ENCODE data around the gene HSF2. TPM values are rescaled to one million over a fixed set of nuclear protein-coding genes. Genes with fewer than 3 reads are reported as not detected.

Gene HSF2
- total RNA-seq, 2 experiments from 2014 or later, result 22.0 to 27.0 TPM

DNA sequence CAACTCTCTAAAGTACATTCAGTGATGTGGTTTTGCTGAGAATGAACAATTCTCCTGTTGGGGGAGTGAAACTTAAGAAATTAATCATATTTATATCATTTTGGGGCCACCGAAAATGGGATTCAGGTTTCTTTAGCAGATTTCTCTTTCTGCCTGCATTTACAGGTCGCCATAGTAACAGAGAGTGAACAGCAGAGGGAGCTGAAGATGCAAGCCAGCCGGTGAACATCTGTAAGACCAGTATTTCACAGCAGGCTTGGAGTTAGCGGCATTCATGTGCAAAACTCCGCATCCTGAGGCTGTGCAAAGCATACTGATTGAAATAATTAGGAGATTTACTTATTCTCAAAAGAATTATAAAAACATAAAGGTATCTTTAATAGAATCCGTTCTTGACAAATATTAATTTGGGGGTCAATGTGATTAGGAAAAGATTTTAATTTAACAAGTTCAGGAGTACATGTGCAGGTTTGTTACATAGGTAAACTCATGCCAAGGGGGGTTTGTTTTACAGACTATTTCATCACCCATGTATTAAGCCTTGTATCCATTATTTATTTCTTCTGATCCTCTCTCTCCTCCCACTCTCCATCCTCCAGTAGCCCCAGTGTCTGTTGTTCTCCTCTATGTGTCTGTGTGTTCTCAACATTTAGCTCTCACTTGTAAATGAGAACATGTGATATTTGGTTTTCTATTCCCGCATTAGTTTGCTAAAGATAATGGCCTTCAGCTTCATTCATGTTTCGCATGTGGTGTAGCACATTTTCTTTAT lies 17.8 kb upstream of the HSF2 start:
- Mint-ChIP-seq H3K4me3 (no peak overlapping the region), H3K27me3 (ENCODE audit: low read depth) (peaks cover 3% of the 10 kb centered on the region), H3K4me1 (ENCODE audit: low read depth) (peaks cover 6% of the 10 kb centered on the region), H3K27ac (no peak overlapping the region), H3K36me3 (ENCODE audit: low read depth) (no peaks in the 10 kb centered on the region), H3K9me3 (no peaks in the 10 kb centered on the region)
- intact Hi-C loops (cut with micrococcal nuclease), result loop anchor here (1.0 to 5.0 kb wide), 11 partner anchors 12 to 951 kb away; partner anchors contain the start of genes HSF2, PKIB and SERINC1
- peak; percentile 79 for DNase-seq
- CTCF ChIA-PET, result interaction anchor here (0.6 to 6.4 kb wide), 11 partner anchors 10 to 150 kb away, joined by 3 to 66 read pairs (median 4); no protein-coding TSS in a partner anchor

GRCh38 chr6:122385857-122386612 lies 13.4 kb upstream of the HSF2 start:
- H3K4me3 Mint-ChIP-seq, result no peak overlapping the region
- H3K36me3 Mint-ChIP-seq (ENCODE audit: low read depth), result no peaks in the 10 kb centered on the region
- H3K27ac Mint-ChIP-seq, result no peak overlapping the region
- CTCF ChIA-PET, result interaction anchor here (0.5 to 6.4 kb wide), 5 partner anchors 12 to 146 kb away, joined by 3 to 66 read pairs (median 4); no protein-coding TSS in a partner anchor
- H3K9me3 Mint-ChIP-seq, result no peaks in the 10 kb centered on the region
- H3K4me1 Mint-ChIP-seq (ENCODE audit: low read depth), result peaks cover 5% of the 10 kb centered on the region
- peaks cover 4% of the 10 kb centered on the region for H3K27me3 Mint-ChIP-seq (ENCODE audit: low read depth)
- no peak for DNase-seq
- intact Hi-C loops (cut with micrococcal nuclease), result no loop called here

GRCh38 chr6:122388945-122389344 lies 10.5 kb upstream of the HSF2 start:
- no peaks in the 10 kb centered on the region for H3K9me3 Mint-ChIP-seq
- no peak for DNase-seq
- intact Hi-C loops (cut with micrococcal nuclease), result no loop called here
- H3K4me3 Mint-ChIP-seq, result no peak overlapping the region
- CTCF ChIA-PET, result interaction anchor here (0.6 to 1.2 kb wide), 2 partner anchors 142 to 218 kb away, joined by 3 to 4 read pairs; no protein-coding TSS in a partner anchor
- no peaks in the 10 kb centered on the region for H3K36me3 Mint-ChIP-seq (ENCODE audit: low read depth)
- H3K27ac Mint-ChIP-seq, result no peak overlapping the region
- peaks cover 10% of the 10 kb centered on the region for H3K4me1 Mint-ChIP-seq (ENCODE audit: low read depth)
- H3K27me3 Mint-ChIP-seq (ENCODE audit: low read depth), result peaks cover 4% of the 10 kb centered on the region

DNA sequence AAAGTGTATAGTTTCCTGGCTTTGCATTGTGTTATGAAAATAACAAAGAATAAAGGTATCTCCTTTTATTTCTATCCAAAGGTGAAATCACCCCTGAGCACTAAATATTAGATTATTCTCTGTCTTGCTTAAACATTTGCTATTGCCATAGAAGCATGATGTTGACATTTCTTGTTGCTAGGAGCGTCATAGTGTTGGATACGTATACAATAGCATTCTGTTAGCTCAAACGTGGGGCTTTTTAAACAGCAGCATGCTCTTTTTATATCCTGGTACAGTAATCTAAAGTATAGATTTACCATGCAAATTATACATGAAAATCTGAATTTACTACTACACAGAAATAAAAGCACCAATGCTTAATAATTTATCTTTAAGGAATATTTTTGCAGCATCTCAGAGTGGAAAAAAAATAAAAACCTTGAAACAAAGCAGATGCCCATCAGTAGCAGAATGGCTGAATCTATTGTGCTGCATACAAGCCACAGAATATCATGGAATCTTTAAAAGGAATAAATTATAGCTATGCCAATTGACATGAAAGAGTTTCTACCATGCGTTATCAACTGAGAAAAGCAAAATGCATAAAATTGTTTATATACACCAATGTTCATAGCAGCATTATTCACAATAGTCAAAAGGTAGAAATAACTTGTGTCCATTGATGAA lies 9.6 kb upstream of the HSF2 start:
- Mint-ChIP-seq H3K9me3 (no peaks in the 10 kb centered on the region), H3K36me3 (ENCODE audit: low read depth) (no peaks in the 10 kb centered on the region), H3K27ac (no peak overlapping the region), H3K4me3 (no peak overlapping the region), H3K27me3 (ENCODE audit: low read depth) (peaks cover 4% of the 10 kb centered on the region), H3K4me1 (ENCODE audit: low read depth) (peaks cover 14% of the 10 kb centered on the region)
- no peak for DNase-seq
- CTCF ChIA-PET, result interaction anchor here (1.2 kb wide), 1 partner anchor 141 kb away, joined by 4 read pairs; no protein-coding TSS in a partner anchor
- intact Hi-C loops (cut with micrococcal nuclease), result loop anchor here (5.0 kb wide), 1 partner anchor 362 kb away; no protein-coding TSS in a partner anchor

- H3K36me3 Mint-ChIP-seq (ENCODE audit: low read depth), result no peaks in the 10 kb centered on the region
- no peak for DNase-seq
- peak overlapping the region; percentile 67 for H3K27ac Mint-ChIP-seq
- CTCF ChIA-PET, result interaction anchor here (0.6 to 2.3 kb wide), 6 partner anchors 9 to 281 kb away, joined by 3 to 13 read pairs (median 4); no protein-coding TSS in a partner anchor
- no peaks in the 10 kb centered on the region for H3K27me3 Mint-ChIP-seq (ENCODE audit: low read depth)
- H3K4me1 Mint-ChIP-seq (ENCODE audit: low read depth), result peaks cover 17% of the 10 kb centered on the region
- intact Hi-C loops (cut with micrococcal nuclease), result loop anchor here (1.0 to 5.0 kb wide), 3 partner anchors 11 to 360 kb away; partner anchors contain the start of gene SERINC1
- no peak overlapping the region for H3K4me3 Mint-ChIP-seq
- H3K9me3 Mint-ChIP-seq, result no peaks in the 10 kb centered on the region
Measured at GRCh38 chr6:122392564-122393350, 6.7 kb upstream of the HSF2 start.

- Mint-ChIP-seq H3K4me1 (ENCODE audit: low read depth) (peaks cover 17% of the 10 kb centered on the region), H3K27ac (peak overlapping the region; percentile 67), H3K4me3 (no peak overlapping the region), H3K27me3 (ENCODE audit: low read depth) (no peaks in the 10 kb centered on the region), H3K9me3 (no peaks in the 10 kb centered on the region), H3K36me3 (ENCODE audit: low read depth) (no peaks in the 10 kb centered on the region)
- DNase-seq, result peak; percentile 59
- intact Hi-C loops (cut with micrococcal nuclease), result loop anchor here (1.0 to 5.0 kb wide), 3 partner anchors 12 to 359 kb away; partner anchors contain the start of gene SERINC1
- CTCF ChIA-PET, result interaction anchor here (0.6 to 2.3 kb wide), 4 partner anchors 9 to 280 kb away, joined by 4 to 13 read pairs (median 4); no protein-coding TSS in a partner anchor
Measured at GRCh38 chr6:122393351-122393896, 6.0 kb upstream of the HSF2 start.

DNA sequence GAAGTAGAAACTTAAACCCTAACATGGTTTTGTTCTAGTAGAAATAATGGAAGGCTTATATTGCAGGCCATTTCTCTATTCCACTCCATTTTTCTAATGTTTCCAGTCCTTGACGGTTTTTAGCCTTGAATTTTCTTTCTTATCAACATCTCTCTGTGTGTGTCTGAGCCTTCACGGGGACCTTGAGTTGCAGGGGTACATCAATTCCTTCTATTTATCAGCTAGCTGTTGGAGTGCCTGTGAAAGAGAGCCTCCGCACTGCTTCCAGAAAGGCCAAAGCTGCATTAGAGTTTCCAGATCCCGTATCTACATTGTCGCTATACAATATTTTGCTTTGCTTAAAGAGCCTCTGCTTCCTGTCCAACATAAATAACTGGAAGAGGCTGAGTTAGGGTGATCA lies 5.4 kb upstream of the HSF2 start:
- no peak overlapping the region for H3K4me3 Mint-ChIP-seq
- CTCF ChIA-PET, result interaction anchor here (2.2 to 2.3 kb wide), 2 partner anchors 9 to 11 kb away, joined by 4 to 13 read pairs; no protein-coding TSS in a partner anchor
- DNase-seq, result no peak

DNA sequence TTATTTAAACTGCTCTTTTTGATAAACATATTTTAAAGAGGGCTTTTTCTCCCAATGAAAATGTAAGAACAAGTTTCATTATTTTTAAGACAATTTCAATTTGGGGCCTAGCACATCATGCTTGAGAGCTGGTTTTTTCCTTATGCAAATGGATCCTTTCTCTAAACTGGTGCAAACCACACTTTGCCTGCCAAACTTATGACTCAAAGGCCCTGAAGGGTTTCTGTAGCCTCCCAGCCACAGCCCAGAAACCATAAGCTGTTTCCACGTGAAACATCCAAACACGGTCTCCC lies 451 bp upstream of the HSF2 start:
- CTCF ChIA-PET, result no interaction called here

More for the DNA sequence above, 5.4 kb upstream of the HSF2 start:
- Mint-ChIP-seq H3K27ac (peak overlapping the region; percentile 33), H3K27me3 (ENCODE audit: low read depth) (no peaks in the 10 kb centered on the region), H3K36me3 (ENCODE audit: low read depth) (no peaks in the 10 kb centered on the region), H3K4me1 (ENCODE audit: low read depth) (peaks cover 20% of the 10 kb centered on the region), H3K9me3 (no peaks in the 10 kb centered on the region)
- intact Hi-C loops (cut with micrococcal nuclease), result loop anchor here (5.0 kb wide), 1 partner anchor 358 kb away; no protein-coding TSS in a partner anchor

DNA sequence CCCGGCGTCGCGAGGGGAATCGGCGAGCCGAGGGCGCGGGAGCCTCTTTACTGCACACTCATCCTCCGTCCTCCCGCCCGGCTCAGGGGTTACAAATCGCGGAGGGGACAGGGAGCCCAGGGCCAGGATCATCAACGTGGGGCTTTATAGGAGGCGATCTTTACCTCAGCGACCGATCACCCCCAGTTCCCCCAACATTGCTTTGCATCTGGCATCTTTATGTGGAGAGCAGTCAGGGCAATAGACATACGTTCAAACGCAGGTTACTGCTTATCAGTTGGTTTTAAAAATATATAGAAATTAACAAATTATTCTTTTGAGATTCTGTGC lies 634 bp downstream of the HSF2 start:
- H3K4me3 Mint-ChIP-seq, result peak overlapping the region; percentile 97
- intact Hi-C loops (cut with micrococcal nuclease), result no loop called here
- peak overlapping the region; percentile 95 for H3K27ac Mint-ChIP-seq
- peak; percentile 28 for DNase-seq
- CTCF ChIA-PET, result no interaction called here
- H3K9me3 Mint-ChIP-seq, result no peaks in the 10 kb centered on the region
- peaks cover 2% of the 10 kb centered on the region for H3K36me3 Mint-ChIP-seq (ENCODE audit: low read depth)
- peaks cover 47% of the 10 kb centered on the region for H3K4me1 Mint-ChIP-seq (ENCODE audit: low read depth)
- H3K27me3 Mint-ChIP-seq (ENCODE audit: low read depth), result no peaks in the 10 kb centered on the region

More for the DNA sequence above, 451 bp upstream of the HSF2 start:
- Mint-ChIP-seq H3K9me3 (no peaks in the 10 kb centered on the region), H3K4me3 (peak overlapping the region; percentile 97), H3K36me3 (ENCODE audit: low read depth) (no peaks in the 10 kb centered on the region), H3K27me3 (ENCODE audit: low read depth) (no peaks in the 10 kb centered on the region), H3K4me1 (ENCODE audit: low read depth) (peaks cover 42% of the 10 kb centered on the region), H3K27ac (peak overlapping the region; percentile 94)
- intact Hi-C loops (cut with micrococcal nuclease), result loop anchor here (1.0 to 5.0 kb wide), 6 partner anchors 9 to 1064 kb away; partner anchors contain the start of genes SERINC1 and TBC1D32
- no peak for DNase-seq

GRCh38 chr6:122400462-122401089 lies 1.1 kb downstream of the HSF2 start:
- H3K27me3 Mint-ChIP-seq (ENCODE audit: low read depth), result no peaks in the 10 kb centered on the region
- H3K27ac Mint-ChIP-seq, result peak overlapping the region; percentile 16
- H3K4me1 Mint-ChIP-seq (ENCODE audit: low read depth), result peaks cover 49% of the 10 kb centered on the region
- no peak for DNase-seq
- H3K9me3 Mint-ChIP-seq, result no peaks in the 10 kb centered on the region
- peaks cover 2% of the 10 kb centered on the region for H3K36me3 Mint-ChIP-seq (ENCODE audit: low read depth)
- CTCF ChIA-PET, result interaction anchor here (1.1 to 1.3 kb wide), 2 partner anchors 57 to 129 kb away, joined by 3 read pairs; no protein-coding TSS in a partner anchor
- intact Hi-C loops (cut with micrococcal nuclease), result no loop called here
- H3K4me3 Mint-ChIP-seq, result peak overlapping the region; percentile 97

All from activated naive CD4-positive, alpha-beta T cell treated with anti-CD3 and anti-CD28 coated beads for 36 hours (primary cell).